ENCODE data around the gene SEMA6A. TPM values are rescaled to one million over a fixed set of nuclear protein-coding genes. Genes with fewer than 3 reads are reported as not detected.

The SEMA6A gene
- total RNA-seq, 4 donors from 2014 or later: 76.7 to 231 (median 117) TPM

- WGBS, 2 donors (ENCODE audit: low coverage in 1 of 2): 87 to 89% methylated on average over 6 to 7 of the region's 7 CpGs
- Histone ChIP-seq H3K27ac (no peak overlapping the region), H3K4me3 (no peak overlapping the region), H3K4me1 (no peaks in the 10 kb centered on the region), H3K36me3 (peaks cover 0 to 30% (median 14%) of the 10 kb centered on the region in 4 donors), H3K9me3 (no peaks in the 10 kb centered on the region), H3K27me3 (no peaks in the 10 kb centered on the region)
- in situ Hi-C loops (cut with MboI; ENCODE audit: low pct_ligation_motif_present in 1 of 4, low pct_unique_long_range_greater_than_20kb in 1 of 4, low sequenced_read_pairs in 3 of 4): no loop called here
- no peak for DNase-seq
- TF ChIP-seq EP300 (IDR thresholded peaks at IDR 0.05; ENCODE audit: low read depth) (no peak), POLR2A (IDR thresholded peaks at IDR 0.05) (no peak), CTCF (IDR thresholded peaks at IDR 0.05) (no peak), POLR2AphosphoS5 (IDR thresholded peaks at IDR 0.05) (no peak)
- intact Hi-C loops (cut with DNase I; ENCODE audit: low total_unique reads): no loop called here
These were observed 107.7 kb downstream of the SEMA6A start for GRCh38 chr5:116466727-116467464.

- Histone ChIP-seq H3K27ac (no peak overlapping the region), H3K4me1 (no peaks in the 10 kb centered on the region), H3K4me3 (no peak overlapping the region), H3K9me3 (no peaks in the 10 kb centered on the region), H3K36me3 (peaks cover 0 to 27% (median 9%) of the 10 kb centered on the region in 4 donors), H3K27me3 (no peaks in the 10 kb centered on the region)
- TF ChIP-seq POLR2AphosphoS5 (IDR thresholded peaks at IDR 0.05) (no peak), CTCF (IDR thresholded peaks at IDR 0.05) (no peak), POLR2A (IDR thresholded peaks at IDR 0.05) (no peak), EP300 (IDR thresholded peaks at IDR 0.05; ENCODE audit: low read depth) (no peak)
- in situ Hi-C loops (cut with MboI; ENCODE audit: low pct_ligation_motif_present in 1 of 4, low pct_unique_long_range_greater_than_20kb in 1 of 4, low sequenced_read_pairs in 3 of 4): no loop called here
- no peak for DNase-seq
- intact Hi-C loops (cut with DNase I; ENCODE audit: low total_unique reads): no loop called here
- 95 to 100% methylated on average over 3 of the region's 3 CpGs for WGBS, 2 donors (ENCODE audit: low coverage in 1 of 2)
These were observed 109.2 kb downstream of the SEMA6A start for GRCh38 chr5:116465411-116465810.

- no peak for DNase-seq
- Histone ChIP-seq H3K9me3 (no peaks in the 10 kb centered on the region), H3K4me3 (no peak overlapping the region), H3K36me3 (peaks cover 0 to 27% (median 7%) of the 10 kb centered on the region in 4 donors), H3K4me1 (no peaks in the 10 kb centered on the region), H3K27ac (no peak overlapping the region), H3K27me3 (no peaks in the 10 kb centered on the region)
- intact Hi-C loops (cut with DNase I; ENCODE audit: low total_unique reads) (no loop called here), in situ Hi-C loops (cut with MboI; ENCODE audit: low pct_ligation_motif_present in 1 of 4, low pct_unique_long_range_greater_than_20kb in 1 of 4, low sequenced_read_pairs in 3 of 4) (no loop called here)
- TF ChIP-seq POLR2AphosphoS5 (IDR thresholded peaks at IDR 0.05): no peak
- TF ChIP-seq POLR2A (IDR thresholded peaks at IDR 0.05): no peak
- TF ChIP-seq EP300 (IDR thresholded peaks at IDR 0.05; ENCODE audit: low read depth): no peak
- no peak for TF ChIP-seq CTCF (IDR thresholded peaks at IDR 0.05)
- 84 to 87% methylated on average over 7 of the region's 7 CpGs for WGBS, 2 donors (ENCODE audit: low coverage in 1 of 2)
These were observed 110.4 kb downstream of the SEMA6A start for GRCh38 chr5:116464144-116464708.

- TF ChIP-seq EP300 (IDR thresholded peaks at IDR 0.05; ENCODE audit: low read depth) (no peak), POLR2AphosphoS5 (IDR thresholded peaks at IDR 0.05) (no peak), CTCF (IDR thresholded peaks at IDR 0.05) (no peak), POLR2A (IDR thresholded peaks at IDR 0.05) (no peak)
- Histone ChIP-seq H3K27ac (no peak overlapping the region), H3K4me3 (no peak overlapping the region), H3K27me3 (no peaks in the 10 kb centered on the region), H3K36me3 (peaks cover 0 to 11% (median 4%) of the 10 kb centered on the region in 4 donors), H3K9me3 (no peaks in the 10 kb centered on the region), H3K4me1 (no peaks in the 10 kb centered on the region)
- in situ Hi-C loops (cut with MboI; ENCODE audit: low pct_ligation_motif_present in 1 of 4, low pct_unique_long_range_greater_than_20kb in 1 of 4, low sequenced_read_pairs in 3 of 4): no loop called here
- intact Hi-C loops (cut with DNase I; ENCODE audit: low total_unique reads): no loop called here
- DNase-seq: no peak
- WGBS, 2 donors (ENCODE audit: low coverage in 1 of 2): 95 to 100% methylated on average over 1 of the region's 1 CpG
These were observed 112.1 kb downstream of the SEMA6A start for GRCh38 chr5:116462500-116462899.

Data from transverse colon (tissue), 4 donors.